Vein endothelial cell (primary cell): Measurements from ENCODE around the gene TRMT61B. TPM values are rescaled to one million over a fixed set of nuclear protein-coding genes. Genes with fewer than 3 reads are reported as not detected.

Source experiments
- small RNA-seq: library from RNA; depleted of rRNA; stranded (forward); fragments of <200 nt; gene quantifications from one replicate; pipeline ENCODE3, GENCODE V24; 2012
- total RNA-seq: library from RNA; depleted of rRNA; stranded (reverse); fragments of >200 nt; gene quantifications from 2 replicates; pipeline ENCODE4 v1.2.3, GENCODE V29; 2012

Gene TRMT61B
- total RNA-seq = 8.1 and 9.8 TPM in 2 replicates

DNA sequence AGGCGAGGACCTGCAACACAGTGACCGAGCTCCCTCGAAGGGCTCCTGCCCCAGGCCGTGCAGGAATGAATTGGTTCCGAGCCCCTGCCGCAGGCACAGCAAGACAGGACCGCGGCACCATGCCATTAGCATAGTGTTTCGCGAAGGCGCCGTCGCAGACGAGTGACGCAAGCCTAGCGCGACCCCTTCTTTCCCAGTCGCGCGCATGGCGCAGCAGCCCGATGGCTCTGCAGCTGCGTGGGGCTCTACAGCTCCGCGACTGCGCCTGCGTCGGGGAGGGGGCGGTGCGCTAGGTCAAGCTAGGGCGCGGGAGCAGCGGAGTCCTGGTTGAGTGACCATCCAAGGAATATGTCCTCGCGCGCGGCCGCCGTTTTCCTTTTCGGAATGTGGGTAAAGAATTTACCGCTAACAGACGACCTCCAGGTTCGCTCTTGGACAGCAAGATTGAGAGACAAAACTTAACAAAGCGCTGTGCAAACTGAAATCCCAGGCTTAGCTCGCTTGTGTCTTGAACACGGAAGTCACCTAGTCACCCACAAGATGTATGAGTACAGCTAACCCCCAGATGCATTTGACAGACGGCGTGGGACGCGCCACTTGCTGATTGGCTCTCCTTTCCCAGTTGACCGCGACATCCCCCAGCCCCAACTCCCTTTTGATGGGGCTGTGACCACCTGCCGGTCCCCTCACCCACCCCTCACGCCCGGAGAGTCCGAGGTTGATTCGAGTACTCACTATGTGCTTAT lies at the start of gene TRMT61B:
Gene TRMT61B (minus strand): TSS at position 164 of the 746 bp plus-strand sequence. CDS start 32 bp downstream, at position 132.

DNA sequence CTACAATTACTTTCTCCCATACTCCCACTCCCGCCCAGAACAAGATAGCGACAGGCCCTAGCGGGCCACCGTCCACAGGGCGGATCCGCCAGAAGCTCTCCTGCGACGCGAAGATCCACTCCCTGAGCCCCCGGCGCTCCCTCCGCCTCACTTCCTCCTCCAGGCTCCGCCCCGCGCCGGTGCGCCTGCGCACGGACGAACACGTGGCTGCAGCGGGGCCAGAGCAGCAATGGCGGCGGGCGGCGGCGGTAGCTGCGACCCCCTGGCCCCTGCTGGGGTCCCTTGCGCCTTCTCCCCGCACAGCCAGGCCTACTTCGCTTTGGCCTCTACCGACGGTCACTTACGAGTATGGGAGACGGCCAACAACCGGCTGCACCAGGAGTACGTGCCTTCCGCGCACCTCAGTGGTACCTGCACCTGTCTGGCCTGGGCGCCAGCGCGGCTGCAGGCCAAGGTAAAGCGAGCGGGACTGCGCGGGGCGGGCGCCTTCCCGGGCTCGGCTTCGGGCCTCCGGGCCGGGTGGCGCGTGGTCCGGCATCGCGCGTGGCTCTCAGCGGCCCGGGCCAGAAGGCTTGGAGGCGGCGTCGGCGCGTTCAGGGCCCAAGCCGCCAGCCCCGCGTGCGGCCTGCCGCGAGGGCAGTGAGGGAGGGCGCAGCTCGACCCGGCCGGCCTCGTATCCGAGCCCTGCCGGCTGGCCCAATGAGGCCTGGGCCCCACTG lies 24.5 kb upstream of the TRMT61B start, which contains the start of gene WDR43:
Gene WDR43 (plus strand): TSS at position 198 of the 719 bp plus-strand sequence. CDS start 32 bp downstream, at position 230.

GRCh38 chr2:28810384-28811285 lies 59.5 kb downstream of the TRMT61B start, which contains the start of gene SPDYA:
TSS of gene SPDYA (plus strand) at chr2:28810834. CDS start at chr2:28816015, 5,181 bp downstream.

Small RNA genes within 50 kb of the gene (small RNA-seq; reads per million reads assigned to genes)
- gene SNORD92 = 6.7 reads per million, percentile 94 among the genes with 10 or more reads in this experiment

Other genes starting within 250 kb of the TRMT61B start
- gene PPP1CB, start 118.5 kb downstream of the TRMT61B start, total RNA-seq = 131 and 159 TPM in 2 replicates
- 0.33 and 0.67 TPM in 2 replicates for gene SPDYA, start 59.5 kb downstream of the TRMT61B start, total RNA-seq
- gene WDR43, start 24.4 kb upstream of the TRMT61B start, total RNA-seq = 108 and 123 TPM in 2 replicates
- gene TOGARAM2, start 111.0 kb upstream of the TRMT61B start, total RNA-seq = 0.10 TPM in 1 of 2 replicates, not detected in the other
- gene PCARE, start 204.2 kb upstream of the TRMT61B start, total RNA-seq = not detected in 2 replicates
- gene CLIP4, start 245.1 kb upstream of the TRMT61B start, total RNA-seq = 20.9 and 24.6 TPM in 2 replicates